Glutamatergic neuron (in vitro differentiated cells): ENCODE measurements around the gene RAB11FIP3. TPM values are rescaled to one million over a fixed set of nuclear protein-coding genes. Genes with fewer than 3 reads are reported as not detected.

Source experiments
- DNase-seq: peaks from one replicate; pipeline ENCODE4 v3.0.0; 2022
- H3K27ac Mint-ChIP-seq: one replicate; pipeline ENCODE4 v1.8.0; 2020; ENCODE audit warnings: mild to moderate bottlenecking, mixed read lengths, inconsistent platforms; ENCODE audit not compliant: unreplicated experiment
- H3K27me3 Mint-ChIP-seq: one replicate; pipeline ENCODE4 v1.8.0; 2020; ENCODE audit warnings: mild to moderate bottlenecking, moderate library complexity, mixed read lengths, inconsistent platforms; ENCODE audit not compliant: unreplicated experiment
- H3K36me3 Mint-ChIP-seq: one replicate; pipeline ENCODE4 v1.8.0; 2020; ENCODE audit warnings: mild to moderate bottlenecking, mixed read lengths, inconsistent platforms; ENCODE audit not compliant: unreplicated experiment
- H3K4me1 Mint-ChIP-seq: one replicate; pipeline ENCODE4 v1.8.0; 2020; ENCODE audit warnings: mild to moderate bottlenecking, low read depth, mixed read lengths, inconsistent platforms; ENCODE audit not compliant: unreplicated experiment
- H3K4me3 Mint-ChIP-seq: one replicate; pipeline ENCODE4 v1.8.0; 2020; ENCODE audit warnings: mild to moderate bottlenecking, mixed read lengths, inconsistent platforms; ENCODE audit not compliant: unreplicated experiment
- H3K9me3 Mint-ChIP-seq: one replicate; pipeline ENCODE4 v1.8.0; 2020; ENCODE audit warnings: mild to moderate bottlenecking, moderate library complexity, mixed read lengths, inconsistent platforms; ENCODE audit not compliant: unreplicated experiment
- total RNA-seq: library from RNA; stranded (reverse); fragmentation: NEBNext Ultra II Directional; extraction: Animal tissue kit (Norgen Biotek cat#: 25700); gene quantifications from one replicate; pipeline ENCODE4 v1.2.1, GENCODE V29; 2021; ENCODE audit not compliant: unreplicated experiment
- TF ChIP-seq, protein P1 (sequence below): fragments of 200-600 bp; sonication (generic); IDR thresholded peaks from one replicate; pipeline ENCODE4 v1.5.0; 2021; ENCODE audit not compliant: partially characterized antibody, unreplicated experiment

Gene RAB11FIP3
- total RNA-seq, 1 donor from 2014 or later: 103 TPM

DNA sequence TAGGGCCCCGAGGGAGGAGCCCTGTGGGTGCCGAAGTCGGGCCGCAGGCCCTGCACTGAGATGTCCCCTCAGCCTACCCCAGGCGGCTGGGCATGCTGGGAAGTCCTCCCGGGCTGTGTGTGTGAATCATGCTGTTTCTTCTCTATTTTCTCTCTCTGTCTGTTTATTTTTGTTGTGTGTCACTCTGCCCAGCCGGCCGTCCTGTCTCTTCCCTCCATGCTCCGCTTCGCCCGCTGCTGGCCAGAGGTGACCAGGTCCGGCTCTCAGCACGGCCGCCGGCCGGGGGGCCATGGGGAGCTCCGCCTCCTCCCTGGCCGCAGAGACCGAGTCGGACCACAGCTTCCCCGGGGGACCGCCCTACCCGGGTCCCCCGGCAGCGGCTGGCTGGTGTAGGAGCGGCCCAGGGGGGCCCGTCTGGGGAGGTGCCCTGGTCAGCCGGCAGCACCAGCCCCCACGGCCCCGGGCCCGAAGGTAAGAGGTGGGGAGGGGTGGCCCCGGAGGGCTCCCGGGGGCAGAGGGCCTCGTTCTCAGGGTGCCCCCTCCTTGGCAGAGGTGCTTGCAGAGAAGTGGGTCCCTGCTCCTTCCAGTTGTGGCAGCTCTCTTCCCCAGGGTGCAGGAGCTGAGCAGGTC is 114.6 kb downstream of the RAB11FIP3 start:
- DNase-seq: no peak
- Mint-ChIP-seq H3K4me1 (no peaks in the 10 kb centered on the region), H3K36me3 (no peaks in the 10 kb centered on the region), H3K9me3 (peaks cover 3% of the 10 kb centered on the region), H3K27ac (no peak overlapping the region), H3K4me3 (no peak overlapping the region), H3K27me3 (no peaks in the 10 kb centered on the region)
- TF ChIP-seq, protein P1, sequence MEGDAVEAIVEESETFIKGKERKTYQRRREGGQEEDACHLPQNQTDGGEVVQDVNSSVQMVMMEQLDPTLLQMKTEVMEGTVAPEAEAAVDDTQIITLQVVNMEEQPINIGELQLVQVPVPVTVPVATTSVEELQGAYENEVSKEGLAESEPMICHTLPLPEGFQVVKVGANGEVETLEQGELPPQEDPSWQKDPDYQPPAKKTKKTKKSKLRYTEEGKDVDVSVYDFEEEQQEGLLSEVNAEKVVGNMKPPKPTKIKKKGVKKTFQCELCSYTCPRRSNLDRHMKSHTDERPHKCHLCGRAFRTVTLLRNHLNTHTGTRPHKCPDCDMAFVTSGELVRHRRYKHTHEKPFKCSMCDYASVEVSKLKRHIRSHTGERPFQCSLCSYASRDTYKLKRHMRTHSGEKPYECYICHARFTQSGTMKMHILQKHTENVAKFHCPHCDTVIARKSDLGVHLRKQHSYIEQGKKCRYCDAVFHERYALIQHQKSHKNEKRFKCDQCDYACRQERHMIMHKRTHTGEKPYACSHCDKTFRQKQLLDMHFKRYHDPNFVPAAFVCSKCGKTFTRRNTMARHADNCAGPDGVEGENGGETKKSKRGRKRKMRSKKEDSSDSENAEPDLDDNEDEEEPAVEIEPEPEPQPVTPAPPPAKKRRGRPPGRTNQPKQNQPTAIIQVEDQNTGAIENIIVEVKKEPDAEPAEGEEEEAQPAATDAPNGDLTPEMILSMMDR: no peak

DNA sequence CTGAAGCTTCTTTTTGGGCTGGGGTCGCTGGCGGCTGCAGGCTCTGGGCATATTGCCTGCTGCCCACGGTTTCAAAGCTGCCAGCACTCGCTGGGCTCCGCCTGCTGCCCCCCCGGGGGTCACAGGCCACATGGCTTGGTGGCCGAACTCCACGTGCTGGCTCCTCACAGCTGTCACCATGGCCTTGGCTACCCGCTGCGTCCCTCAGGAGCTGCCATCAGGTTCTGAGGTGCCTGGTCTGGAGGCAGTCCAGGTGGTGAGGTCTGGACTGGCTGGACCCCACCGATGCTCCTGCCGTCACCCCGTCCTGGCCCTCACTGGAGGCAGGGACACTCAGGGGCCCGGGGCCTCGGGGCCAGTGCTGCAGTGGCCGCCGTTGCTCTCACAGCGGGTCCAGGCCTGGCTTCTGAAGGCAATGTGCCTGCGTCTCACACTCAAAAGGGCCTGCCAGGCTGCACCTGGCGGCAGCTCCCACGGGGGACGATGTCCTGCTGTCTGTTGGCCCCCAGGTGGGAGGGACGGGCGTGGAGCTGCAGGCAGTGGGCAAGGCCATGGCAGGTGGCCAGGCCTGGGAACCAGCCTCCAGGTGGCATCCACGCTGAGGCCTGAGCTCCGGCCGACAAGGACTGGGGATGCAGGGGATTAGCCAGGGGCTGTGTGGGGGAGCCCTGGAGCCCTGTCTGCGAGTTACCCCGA is 115.3 kb downstream of the RAB11FIP3 start:
- H3K36me3 Mint-ChIP-seq: no peaks in the 10 kb centered on the region
- no peaks in the 10 kb centered on the region for H3K27me3 Mint-ChIP-seq
- no peak for DNase-seq

DNA sequence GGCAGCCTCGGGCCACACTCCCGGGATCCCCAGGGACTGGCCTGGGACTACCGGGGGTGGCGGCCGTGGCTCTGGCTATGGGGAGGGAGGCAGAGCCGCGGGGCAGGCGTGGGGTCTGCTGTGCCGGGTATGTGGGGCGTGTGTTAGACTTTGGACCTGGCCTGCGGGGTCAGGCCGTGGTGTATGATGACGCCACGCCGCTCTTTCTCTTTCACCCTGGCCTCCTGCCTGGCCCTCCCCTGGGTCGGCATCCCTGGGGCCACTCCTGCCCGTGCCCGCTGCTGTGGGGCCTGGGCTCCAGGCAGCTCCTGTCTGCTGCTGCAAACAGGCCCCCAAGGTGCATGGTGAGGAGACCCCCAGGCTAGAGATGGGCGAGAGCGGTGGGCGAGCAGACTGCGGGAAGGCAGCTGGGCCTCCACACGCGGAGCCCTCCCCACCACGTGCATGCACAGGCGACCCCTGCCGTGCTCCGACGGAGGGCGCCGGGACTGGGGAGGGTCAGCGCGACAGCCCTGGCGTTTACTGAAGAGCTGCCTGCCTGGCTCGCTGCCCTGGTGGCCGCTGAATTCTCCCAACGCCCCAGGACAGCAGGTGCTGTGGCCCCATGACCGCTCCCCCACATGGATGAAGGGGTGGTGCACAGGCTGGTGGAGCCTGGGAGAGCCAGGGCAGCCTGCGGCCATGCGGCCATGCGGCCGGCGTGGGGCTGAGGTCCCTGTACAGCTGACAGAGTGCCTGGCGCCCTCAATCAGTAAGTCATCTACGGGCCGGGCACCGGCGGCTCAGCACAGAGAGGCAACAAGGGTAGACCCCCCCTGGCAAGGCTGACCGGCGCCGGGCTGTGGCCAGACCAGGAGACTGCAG is 118.1 kb downstream of the RAB11FIP3 start:
- DNase-seq: no peak
- TF ChIP-seq, protein P1: no peak
- no peak overlapping the region for H3K27ac Mint-ChIP-seq
- no peaks in the 10 kb centered on the region for H3K36me3 Mint-ChIP-seq
- peaks cover 3% of the 10 kb centered on the region for H3K9me3 Mint-ChIP-seq
- H3K4me1 Mint-ChIP-seq: no peaks in the 10 kb centered on the region
- H3K27me3 Mint-ChIP-seq: peaks cover 2% of the 10 kb centered on the region
- no peak overlapping the region for H3K4me3 Mint-ChIP-seq

More for the DNA sequence above, 115.3 kb downstream of the RAB11FIP3 start:
- no peak overlapping the region for H3K27ac Mint-ChIP-seq
- H3K4me1 Mint-ChIP-seq: no peaks in the 10 kb centered on the region
- peaks cover 3% of the 10 kb centered on the region for H3K9me3 Mint-ChIP-seq
- H3K4me3 Mint-ChIP-seq: no peak overlapping the region
- TF ChIP-seq, protein P1: no peak

DNA sequence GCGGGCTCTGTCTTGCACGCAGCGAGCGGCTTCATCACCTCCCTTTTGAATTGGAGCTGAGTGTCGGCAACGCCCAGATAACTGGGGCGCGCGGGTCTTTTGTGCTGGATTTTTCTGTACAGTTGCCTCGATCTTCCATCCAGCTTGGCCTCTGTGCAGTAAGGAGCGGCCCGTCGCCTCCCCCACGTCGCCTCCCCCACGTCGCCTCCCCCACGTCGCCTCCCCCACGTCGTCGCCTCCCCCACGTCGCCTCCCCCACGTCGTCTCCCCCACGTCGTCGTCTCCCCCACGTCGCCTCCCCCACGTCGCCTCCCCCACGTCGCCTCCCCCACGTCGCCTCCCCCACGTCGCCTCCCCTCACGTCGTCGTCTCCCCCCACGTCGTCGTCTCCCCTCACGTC is 119.1 kb downstream of the RAB11FIP3 start:
- no peak for DNase-seq
- H3K9me3 Mint-ChIP-seq: peaks cover 3% of the 10 kb centered on the region
- H3K27ac Mint-ChIP-seq: no peak overlapping the region
- H3K4me3 Mint-ChIP-seq: no peak overlapping the region
- TF ChIP-seq, protein P1: no peak
- no peaks in the 10 kb centered on the region for H3K36me3 Mint-ChIP-seq
- H3K4me1 Mint-ChIP-seq: no peaks in the 10 kb centered on the region
- peaks cover 2% of the 10 kb centered on the region for H3K27me3 Mint-ChIP-seq
